Activated naive CD4-positive, alpha-beta T cell treated with anti-CD3 and anti-CD28 coated beads for 36 hours (primary cell): ENCODE data around the gene HPF1. TPM values are rescaled to one million over a fixed set of nuclear protein-coding genes. Genes with fewer than 3 reads are reported as not detected.
"Not testable (repeated sequence)": the region's sequence is repeated elsewhere in the genome, so short reads cannot be mapped to it uniquely, and the experiment has no call there.

Source experiments
- CTCF ChIA-PET: fragments of 350-600 bp; sonication (Branson Sonifier 250); formaldehyde crosslinking; loops from one replicate; lab custom pipeline; 2021; ENCODE audit warnings: antibody characterized with exemption; lab: Charles Lee
- DNase-seq: peaks from one replicate; pipeline ENCODE4 v3.0.0-alpha.2; 2020
- H3K27ac Mint-ChIP-seq: one replicate; pipeline ENCODE4 v1.8.0; 2021; ENCODE audit warnings: mild to moderate bottlenecking, mixed read lengths
- H3K27me3 Mint-ChIP-seq: one replicate; pipeline ENCODE4 v1.8.0; 2021; ENCODE audit warnings: low read depth, mixed read lengths
- H3K36me3 Mint-ChIP-seq: one replicate; pipeline ENCODE4 v1.8.0; 2021; ENCODE audit warnings: low read depth, mixed read lengths
- H3K4me1 Mint-ChIP-seq: one replicate; pipeline ENCODE4 v1.8.0; 2021; ENCODE audit warnings: low read depth, mixed read lengths
- H3K4me3 Mint-ChIP-seq: one replicate; pipeline ENCODE4 v1.8.0; 2021; ENCODE audit warnings: mild to moderate bottlenecking, moderate library complexity, mixed read lengths
- H3K9me3 Mint-ChIP-seq: one replicate; pipeline ENCODE4 v1.8.0; 2021; ENCODE audit warnings: mixed read lengths
- intact Hi-C: fragments of 100-400 bp; cut with micrococcal nuclease; formaldehyde crosslinking; loops from one replicate; pipeline ENCODE4 v1.15.1; 2023
- total RNA-seq, 2 experiments: library from RNA; stranded (reverse); gene quantifications; one replicate each; pipeline ENCODE4 v1.2.3, GENCODE V29; 2021

HPF1 gene
- total RNA-seq, 2 experiments from 2014 or later: 35.7 to 36.6 TPM

GRCh38 chr4:169771556-169772080, 13.9 kb upstream of the HPF1 start:
- Mint-ChIP-seq H3K27me3 (peaks cover 16% of the 10 kb centered on the region), H3K4me1 (peaks cover 12% of the 10 kb centered on the region)
- H3K27ac Mint-ChIP-seq, H3K36me3 Mint-ChIP-seq, intact Hi-C loops, H3K4me3 Mint-ChIP-seq, CTCF ChIA-PET, DNase-seq, H3K9me3 Mint-ChIP-seq: not testable (repeated sequence)

- H3K9me3 Mint-ChIP-seq: no peaks in the 10 kb centered on the region
- no peak overlapping the region for H3K27ac Mint-ChIP-seq
- CTCF ChIA-PET: no interaction called here
- peaks cover 10% of the 10 kb centered on the region for H3K4me1 Mint-ChIP-seq
- H3K27me3 Mint-ChIP-seq: peaks cover 10% of the 10 kb centered on the region
- H3K4me3 Mint-ChIP-seq: no peak overlapping the region
- DNase-seq: no peak
- intact Hi-C loops: no loop called here
- no peaks in the 10 kb centered on the region for H3K36me3 Mint-ChIP-seq
Measured at GRCh38 chr4:169770416-169770815, 12.7 kb upstream of the HPF1 start.

- no peaks in the 10 kb centered on the region for H3K36me3 Mint-ChIP-seq
- intact Hi-C loops: no loop called here
- CTCF ChIA-PET: no interaction called here
- peaks cover 5% of the 10 kb centered on the region for H3K27me3 Mint-ChIP-seq
- H3K4me3 Mint-ChIP-seq: no peak overlapping the region
- H3K27ac Mint-ChIP-seq: no peak overlapping the region
- peaks cover 4% of the 10 kb centered on the region for H3K4me1 Mint-ChIP-seq
- no peak for DNase-seq
- no peaks in the 10 kb centered on the region for H3K9me3 Mint-ChIP-seq
Measured at GRCh38 chr4:169768385-169768784, 10.6 kb upstream of the HPF1 start.

DNA sequence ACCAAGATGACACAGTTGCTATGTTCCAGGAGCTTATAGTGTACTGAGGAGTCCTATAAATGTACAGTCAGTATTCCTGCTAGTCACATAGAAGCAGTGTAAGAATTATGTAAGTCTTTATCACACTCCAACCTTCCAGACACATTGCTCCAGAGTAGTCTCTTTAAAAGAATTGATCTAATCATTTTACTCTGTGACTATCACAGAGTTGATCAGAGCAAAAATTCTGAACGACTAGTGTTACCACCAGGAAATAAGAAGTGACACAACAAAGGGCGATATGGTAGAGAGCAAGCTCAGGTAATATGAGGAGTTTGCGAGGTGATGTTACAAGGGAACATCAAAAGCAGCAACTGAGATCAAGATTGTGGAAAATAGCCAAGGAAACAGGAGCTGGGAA, 9.0 kb upstream of the HPF1 start:
- H3K4me3 Mint-ChIP-seq: no peak overlapping the region
- CTCF ChIA-PET: no interaction called here
- peaks cover 4% of the 10 kb centered on the region for H3K4me1 Mint-ChIP-seq
- H3K9me3 Mint-ChIP-seq: no peaks in the 10 kb centered on the region
- intact Hi-C loops: no loop called here
- no peaks in the 10 kb centered on the region for H3K36me3 Mint-ChIP-seq
- no peak for DNase-seq
- no peak overlapping the region for H3K27ac Mint-ChIP-seq
- peaks cover 5% of the 10 kb centered on the region for H3K27me3 Mint-ChIP-seq

DNA sequence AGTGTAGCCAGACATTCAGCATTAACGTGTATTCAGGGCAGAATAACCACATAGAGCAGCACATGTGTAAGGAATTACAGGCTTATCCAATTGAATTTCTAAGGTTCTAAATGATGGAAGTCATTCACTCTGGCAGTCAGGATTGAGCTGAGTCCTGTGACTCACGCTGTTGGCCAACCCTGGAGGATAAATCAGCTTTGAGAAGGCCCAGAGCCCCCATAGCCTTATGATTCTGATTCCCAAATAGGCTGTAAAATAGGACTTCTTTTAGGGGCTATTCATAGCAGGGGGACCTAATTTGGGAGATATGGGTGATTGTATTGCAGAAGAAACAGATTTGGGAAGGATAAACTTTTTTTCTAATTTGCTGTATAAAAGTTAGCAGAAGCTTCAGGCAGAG, 8.1 kb upstream of the HPF1 start:
- H3K9me3 Mint-ChIP-seq: no peaks in the 10 kb centered on the region
- H3K4me3 Mint-ChIP-seq: no peak overlapping the region
- peaks cover 2% of the 10 kb centered on the region for H3K4me1 Mint-ChIP-seq
- CTCF ChIA-PET: interaction anchor here (1.2 kb wide), 1 partner anchor 9 kb away, joined by 4 read pairs; no protein-coding TSS in a partner anchor
- no peak for DNase-seq
- peaks cover 5% of the 10 kb centered on the region for H3K27me3 Mint-ChIP-seq
- intact Hi-C loops: no loop called here
- H3K36me3 Mint-ChIP-seq: no peaks in the 10 kb centered on the region
- H3K27ac Mint-ChIP-seq: no peak overlapping the region

- peaks cover 2% of the 10 kb centered on the region for H3K27me3 Mint-ChIP-seq
- H3K4me3 Mint-ChIP-seq: no peak overlapping the region
- H3K9me3 Mint-ChIP-seq: no peaks in the 10 kb centered on the region
- intact Hi-C loops: no loop called here
- no peak for DNase-seq
- CTCF ChIA-PET: no interaction called here
- H3K4me1 Mint-ChIP-seq: peaks cover 5% of the 10 kb centered on the region
- no peaks in the 10 kb centered on the region for H3K36me3 Mint-ChIP-seq
- H3K27ac Mint-ChIP-seq: no peak overlapping the region
Measured at GRCh38 chr4:169761846-169762245, 4.1 kb upstream of the HPF1 start.

- Mint-ChIP-seq H3K27ac (no peak overlapping the region), H3K36me3 (peaks cover 3% of the 10 kb centered on the region), H3K9me3 (no peaks in the 10 kb centered on the region), H3K4me3 (peak overlapping the region; percentile 42), H3K27me3 (no peaks in the 10 kb centered on the region), H3K4me1 (peaks cover 21% of the 10 kb centered on the region)
- intact Hi-C loops: loop anchor here (5.0 kb wide), 1 partner anchor 346 kb away; no protein-coding TSS in a partner anchor
- CTCF ChIA-PET: no interaction called here
- DNase-seq: no peak
Measured at GRCh38 chr4:169758401-169758962, 738 bp upstream of the HPF1 start.

DNA sequence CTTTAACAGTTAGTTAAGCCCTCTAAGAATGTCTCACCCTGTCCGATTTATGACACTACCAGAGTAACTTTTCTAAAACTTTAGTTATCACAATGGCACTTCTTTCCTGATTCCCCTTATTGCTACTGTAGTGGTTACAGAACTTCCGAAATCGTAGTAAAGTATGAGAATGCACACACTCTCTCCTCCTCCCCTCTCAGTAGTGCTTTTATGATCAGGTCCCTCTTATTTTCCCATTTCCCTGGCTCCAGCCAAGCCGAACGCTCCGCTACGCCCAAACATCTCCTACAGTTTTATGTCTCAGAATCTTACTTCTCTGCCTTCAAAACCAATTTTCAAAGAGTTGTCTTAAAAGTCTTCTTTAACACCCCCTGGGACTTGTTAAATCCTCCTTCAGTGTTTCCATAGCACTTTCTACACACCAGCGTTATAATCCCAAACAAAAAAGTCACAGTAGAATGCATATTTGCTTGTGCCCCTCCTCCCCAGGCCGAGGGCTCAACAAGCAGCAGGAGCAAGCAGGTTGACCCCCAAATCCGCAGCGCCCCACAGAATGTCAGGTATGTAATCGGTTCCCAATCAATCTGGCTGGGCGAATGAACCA, 671 bp downstream of the HPF1 start:
- Mint-ChIP-seq H3K4me3 (peak overlapping the region; percentile 83), H3K36me3 (peaks cover 5% of the 10 kb centered on the region), H3K9me3 (no peaks in the 10 kb centered on the region), H3K27me3 (no peaks in the 10 kb centered on the region), H3K27ac (peak overlapping the region; percentile 81), H3K4me1 (peaks cover 21% of the 10 kb centered on the region)
- intact Hi-C loops: loop anchor here (1.0 to 5.0 kb wide), 8 partner anchors 34 to 1247 kb away; partner anchors contain the start of genes CBR4 and NEK1
- CTCF ChIA-PET: interaction anchor here (1.5 kb wide), 1 partner anchor 144 kb away, joined by 5 read pairs; no protein-coding TSS in a partner anchor
- peak; percentile 10 for DNase-seq

DNA sequence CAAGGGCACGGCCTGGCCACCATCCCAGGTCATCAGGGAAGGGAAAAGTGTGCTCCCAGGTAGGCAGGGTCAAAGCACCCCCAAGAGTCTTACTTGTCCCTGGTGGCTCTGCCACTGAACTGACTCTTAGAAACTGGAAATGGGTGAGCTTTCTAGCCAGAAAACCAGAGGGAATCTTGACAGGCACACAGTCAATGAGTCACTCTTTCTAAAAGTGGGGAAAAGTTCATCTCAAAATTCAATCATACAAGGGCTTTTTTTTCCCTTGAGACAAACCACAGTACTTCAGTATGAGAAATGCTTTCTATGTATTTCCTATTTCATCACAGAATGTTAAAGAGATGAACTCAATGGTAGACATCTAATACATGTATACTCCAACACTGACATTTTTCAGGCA, 12.5 kb downstream of the HPF1 start:
- Mint-ChIP-seq H3K36me3 (peaks cover 21% of the 10 kb centered on the region), H3K4me3 (no peak overlapping the region), H3K27ac (no peak overlapping the region), H3K9me3 (no peaks in the 10 kb centered on the region), H3K4me1 (peaks cover 10% of the 10 kb centered on the region), H3K27me3 (no peaks in the 10 kb centered on the region)
- no peak for DNase-seq
- CTCF ChIA-PET: no interaction called here
- intact Hi-C loops: no loop called here

- no peak overlapping the region for H3K27ac Mint-ChIP-seq
- H3K27me3 Mint-ChIP-seq: no peaks in the 10 kb centered on the region
- CTCF ChIA-PET: no interaction called here
- peaks cover 19% of the 10 kb centered on the region for H3K36me3 Mint-ChIP-seq
- H3K4me1 Mint-ChIP-seq: peaks cover 10% of the 10 kb centered on the region
- H3K4me3 Mint-ChIP-seq: no peak overlapping the region
- DNase-seq: no peak
- H3K9me3 Mint-ChIP-seq: no peaks in the 10 kb centered on the region
- intact Hi-C loops: no loop called here
Measured at GRCh38 chr4:169744601-169745000, 13.1 kb downstream of the HPF1 start.

- CTCF ChIA-PET: no interaction called here
Measured at GRCh38 chr4:169741569-169741968, 16.2 kb downstream of the HPF1 start.

GRCh38 chr4:169738604-169739003, 19.1 kb downstream of the HPF1 start:
- CTCF ChIA-PET, intact Hi-C loops: not testable (repeated sequence)

More at GRCh38 chr4:169741569-169741968, 16.2 kb downstream of the HPF1 start:
- Mint-ChIP-seq H3K36me3 (peaks cover 32% of the 10 kb centered on the region), H3K9me3 (no peaks in the 10 kb centered on the region), H3K27ac (no peak overlapping the region), H3K27me3 (no peaks in the 10 kb centered on the region), H3K4me1 (peaks cover 10% of the 10 kb centered on the region), H3K4me3 (no peak overlapping the region)
- intact Hi-C loops: no loop called here
- no peak for DNase-seq

DNA sequence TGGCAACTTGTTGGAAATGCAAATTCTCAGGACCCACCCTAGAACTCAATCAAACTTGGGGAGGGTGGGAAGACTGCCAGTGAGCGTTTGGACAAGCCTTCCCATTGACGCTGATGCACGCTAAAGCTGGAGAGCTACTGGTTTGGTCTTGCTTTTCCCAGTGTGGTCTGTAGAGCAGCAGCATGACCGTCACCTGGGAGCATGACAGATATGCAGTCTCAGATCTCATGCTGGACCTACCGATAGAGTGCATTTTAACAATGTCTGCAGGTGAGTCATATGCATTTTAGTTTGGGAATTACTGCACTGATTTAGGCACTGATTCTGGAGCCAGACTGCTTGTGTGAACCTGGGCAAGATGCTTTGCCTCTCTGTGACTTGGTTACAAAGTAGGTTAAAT, 27.2 kb downstream of the HPF1 start:
- Mint-ChIP-seq H3K4me3 (no peak overlapping the region), H3K27ac (no peak overlapping the region), H3K4me1 (no peaks in the 10 kb centered on the region), H3K27me3 (no peaks in the 10 kb centered on the region), H3K36me3 (peaks cover 12% of the 10 kb centered on the region), H3K9me3 (no peaks in the 10 kb centered on the region)
- intact Hi-C loops: no loop called here
- CTCF ChIA-PET: no interaction called here
- no peak for DNase-seq

More at GRCh38 chr4:169738604-169739003, 19.1 kb downstream of the HPF1 start:
- H3K4me1 Mint-ChIP-seq, DNase-seq, H3K27ac Mint-ChIP-seq, H3K4me3 Mint-ChIP-seq, H3K27me3 Mint-ChIP-seq, H3K9me3 Mint-ChIP-seq: not testable (repeated sequence)
- peaks cover 33% of the 10 kb centered on the region for H3K36me3 Mint-ChIP-seq
